Tibial nerve (tissue), 4 donors: ENCODE results near the gene RPTN.

Experiments
- CTCF ChIP-seq, 5 experiments: fragments of 200-600 bp in 3 of 5; fragments of 450-650 bp in 2 of 5; sonication (generic) in 3 of 5; IDR thresholded peaks; one replicate each; pipeline ENCODE4 v1.5.1; 2016 to 2019; ENCODE audit warnings: antibody characterized with exemption in 5 of 5, mild to moderate bottlenecking in 3 of 5, moderate library complexity in 2 of 5
- EP300 ChIP-seq, 2 donors: sonication (generic); formaldehyde crosslinking; IDR thresholded peaks; one replicate each; pipeline ENCODE4 v1.6.1; 2017; ENCODE audit warnings: antibody characterized with exemption in 2 of 2, mild to moderate bottlenecking in 1 of 2
- POLR2A ChIP-seq, 2 donors: fragments of 450-650 bp; IDR thresholded peaks; one replicate each; pipeline ENCODE4 v1.6.1; 2017; ENCODE audit warnings: antibody characterized with exemption in 2 of 2, mild to moderate bottlenecking in 2 of 2, moderate library complexity in 2 of 2

- TF ChIP-seq POLR2A (IDR thresholded peaks at IDR 0.05): no peak
- no peak for TF ChIP-seq CTCF (IDR thresholded peaks at IDR 0.05)
- TF ChIP-seq EP300 (IDR thresholded peaks at IDR 0.05): no peak
Measured at GRCh38 chr1:152143150-152143887, 15.7 kb downstream of the RPTN start.
